GM23338 (cell line): ENCODE measurements around the gene CLNK. TPM values are rescaled to one million over a fixed set of nuclear protein-coding genes. Genes with fewer than 3 reads are reported as not detected.

ENCODE experiments used
- ATAC-seq: fragments of 200-7000 bp; cut with Tn5 transposase; 3 replicates; pipeline ENCODE4 v1.9.1; 2020
- DNase-seq: peaks from one replicate; pipeline ENCODE4 v3.0.0-alpha.2; 2015; ENCODE audit warnings: low spot score
- H2AFZ ChIP-seq: fragments of 200-600 bp; sonication (generic); 2 replicates; pipeline ENCODE4 v1.8.0; 2016; ENCODE audit warnings: antibody characterized with exemption, mild to moderate bottlenecking, moderate library complexity
- H3F3A ChIP-seq: fragments of 200-600 bp; sonication (generic); replicated peaks from 2 replicates; pipeline ENCODE4 v1.8.0; 2017; ENCODE audit warnings: antibody characterized with exemption, mixed run types, low read depth
- H3K27ac ChIP-seq: fragments of 200-600 bp; sonication (generic); 2 replicates; pipeline ENCODE4 v1.6.1; 2016; ENCODE audit warnings: low read depth
- H3K27me3 ChIP-seq: fragments of 200-600 bp; sonication (generic); 2 replicates; pipeline ENCODE4 v1.8.0; 2016; ENCODE audit warnings: mild to moderate bottlenecking, mixed run types, moderate library complexity; ENCODE audit not compliant: insufficient read depth
- H3K36me3 ChIP-seq: fragments of 200-600 bp; sonication (generic); 2 replicates; pipeline ENCODE4 v1.8.0; 2016; ENCODE audit warnings: mild to moderate bottlenecking; ENCODE audit not compliant: insufficient read depth
- H3K4me1 ChIP-seq: fragments of 200-600 bp; sonication (generic); 2 replicates; pipeline ENCODE4 v1.8.0; 2016; ENCODE audit warnings: mild to moderate bottlenecking, moderate library complexity; ENCODE audit not compliant: insufficient read depth
- H3K4me2 ChIP-seq: fragments of 200-600 bp; sonication (generic); 2 replicates; pipeline ENCODE4 v1.7.1; 2017; ENCODE audit warnings: mixed run types
- H3K4me3 ChIP-seq: fragments of 200-600 bp; sonication (generic); 2 replicates; pipeline ENCODE4 v1.6.1; 2016; ENCODE audit warnings: mixed run types
- H3K79me2 ChIP-seq: fragments of 200-600 bp; sonication (generic); replicated peaks from 2 replicates; pipeline ENCODE4 v1.8.0; 2017; ENCODE audit warnings: mild to moderate bottlenecking; ENCODE audit not compliant: insufficient read depth
- H3K9me2 ChIP-seq: fragments of 200-600 bp; sonication (generic); 2 replicates; pipeline ENCODE4 v1.8.0; 2017; ENCODE audit not compliant: insufficient read depth
- H4K20me1 ChIP-seq: fragments of 200-600 bp; sonication (generic); replicated peaks from 2 replicates; pipeline ENCODE4 v1.8.0; 2017; ENCODE audit warnings: mild to moderate bottlenecking; ENCODE audit not compliant: insufficient read depth
- H3K27ac Mint-ChIP-seq: 2 replicates; pipeline ENCODE4 v1.8.0; 2020; ENCODE audit warnings: inconsistent platforms, mild to moderate bottlenecking, moderate library complexity, mixed read lengths
- H3K27me3 Mint-ChIP-seq: 3 replicates; pipeline ENCODE4 v1.8.0; 2022; ENCODE audit warnings: low read depth, mild to moderate bottlenecking, moderate library complexity, mixed read lengths, inconsistent platforms; ENCODE audit not compliant: insufficient read depth, poor library complexity
- H3K36me3 Mint-ChIP-seq: 3 replicates; pipeline ENCODE4 v1.8.0; 2021; ENCODE audit warnings: low read depth, mild to moderate bottlenecking, inconsistent platforms, moderate library complexity, mixed read lengths
- H3K4me1 Mint-ChIP-seq: 3 replicates; pipeline ENCODE4 v1.8.0; 2020; ENCODE audit warnings: mild to moderate bottlenecking, inconsistent platforms, mixed read lengths
- H3K4me3 Mint-ChIP-seq: 3 replicates; pipeline ENCODE4 v1.8.0; 2021; ENCODE audit warnings: moderate library complexity, mild to moderate bottlenecking, inconsistent platforms, mixed read lengths
- H3K9me3 Mint-ChIP-seq: 3 replicates; pipeline ENCODE4 v1.8.0; 2020; ENCODE audit warnings: moderate library complexity, mild to moderate bottlenecking, inconsistent platforms, mixed read lengths
- CREB1 ChIP-seq: fragments of 250-450 bp; sonication (Bioruptor Pico); IDR thresholded peaks from 2 replicates; pipeline ENCODE4 v1.5.0; 2020; ENCODE audit warnings: low read depth, mild to moderate bottlenecking, moderate library complexity
- CTCF ChIP-seq, 2 experiments: fragments of 200-600 bp in 1 of 2; sonication (generic) in 1 of 2; conservative IDR thresholded peaks; 2 replicates each; pipeline versions ENCODE4 v1.5.1 to v1.6.1; 2016 to 2017; ENCODE audit warnings: antibody characterized with exemption in 2 of 2, low read depth in 2 of 2, mild to moderate bottlenecking in 2 of 2, moderate library complexity in 1 of 2
- REST ChIP-seq: IDR thresholded peaks from one replicate; pipeline ENCODE4 v1.6.1; 2018; ENCODE audit warnings: antibody characterized with exemption; ENCODE audit not compliant: unreplicated experiment
- ZNF331 ChIP-seq: fragments of 250-450 bp; sonication (Bioruptor Pico); IDR thresholded peaks from 2 replicates; pipeline ENCODE4 v1.5.0; 2020; ENCODE audit warnings: low read depth, mild to moderate bottlenecking, moderate library complexity
- polyA plus RNA-seq: library from polyadenylated mRNA; unstranded; fragments of >200 nt; fragmentation: Nextera tagmentation; extraction: Ambion mirVana; gene quantifications from 2 replicates; pipeline ENCODE4 v1.2.1, GENCODE V29; 2016
- total RNA-seq: library from RNA; depleted of rRNA; stranded (reverse); fragments of >200 nt; shearing (Covaris generic); gene quantifications from 2 replicates; pipeline ENCODE4 v1.2.3, GENCODE V29; 2014

The CLNK gene
- total and polyA plus RNA-seq, 2 experiments from 2014 or later = not detected

GRCh38 chr4:10454726-10455125 lies 229.8 kb downstream of the CLNK start:
- DNase-seq = no peak

More at GRCh38 chr4:10454726-10455125, 229.8 kb downstream of the CLNK start:
- no peak overlapping the region for H2AFZ ChIP-seq
- no peaks in the 10 kb centered on the region for H3K36me3 ChIP-seq
- Mint-ChIP-seq H3K27me3 (peaks cover 43% of the 10 kb centered on the region), H3K27ac (no peak overlapping the region), H3K9me3 (no peaks in the 10 kb centered on the region; the same call in 2 of the 3 replicates), H3K4me3 (no peak overlapping the region), H3K36me3 (peaks cover 15% of the 10 kb centered on the region), H3K4me1 (peaks cover 27% of the 10 kb centered on the region)
- peaks cover 26% of the 10 kb centered on the region for H4K20me1 ChIP-seq
- no peaks in the 10 kb centered on the region for H3K79me2 ChIP-seq
- H3K4me2 ChIP-seq = peak overlapping the region; percentile 91
- no peaks in the 10 kb centered on the region for H3F3A ChIP-seq
- no peak for TF ChIP-seq CREB1 (CRISPR knock-in tag)
- TF ChIP-seq ZNF331 = no peak
- TF ChIP-seq CTCF (conservative IDR thresholded peaks at IDR 0.05; ENCODE audit: low read depth in 2 of 2) = no peak
- no peak for TF ChIP-seq REST
- H3K27me3 ChIP-seq = peaks cover 55% of the 10 kb centered on the region
- H3K27ac ChIP-seq = no peak overlapping the region
- ATAC-seq = no peak
- peaks cover 30% of the 10 kb centered on the region for H3K4me1 ChIP-seq
- no peaks in the 10 kb centered on the region for H3K9me2 ChIP-seq
- H3K4me3 ChIP-seq = peak overlapping the region; percentile 73; the same call in 1 of the 2 replicates
